Measurements from ENCODE around the gene PRR29.

The PRR29 gene

GRCh38 chr17:64042700-64043485 lies 44.7 kb downstream of the PRR29 start:
- no peak for DNase-seq
- Histone ChIP-seq H3K4me3 (ENCODE audit: low read depth, low read length) (no peak overlapping the region), H3K9me3 (ENCODE audit: severe bottlenecking) (no peaks in the 10 kb centered on the region), H3K27me3 (ENCODE audit: insufficient read depth, low read depth, severe bottlenecking) (no peaks in the 10 kb centered on the region), H3K27ac (no peak overlapping the region), H3K36me3 (peaks cover 59% of the 10 kb centered on the region)
- no peak for TF ChIP-seq CTCF (IDR thresholded peaks at IDR 0.05; ENCODE audit: low read depth, low read length)

DNA sequence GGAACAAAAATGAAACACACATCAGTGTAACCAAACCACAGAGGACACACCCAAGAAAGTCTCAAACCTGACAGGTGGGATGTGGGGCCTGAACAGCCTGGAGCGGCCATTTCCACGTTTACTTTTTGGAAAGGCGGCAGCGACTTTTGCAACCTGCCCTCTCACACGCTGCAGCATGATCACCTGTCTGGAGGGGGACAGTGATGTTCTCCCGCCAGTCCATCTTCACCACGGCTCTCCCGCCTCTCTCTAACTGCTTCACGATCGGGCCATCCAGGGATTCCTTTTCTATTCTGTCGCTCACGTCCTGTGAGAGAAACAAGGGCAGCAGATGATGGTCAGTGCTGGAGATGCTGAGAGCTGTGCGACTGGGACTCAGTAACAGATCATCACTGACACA lies 47.0 kb downstream of the PRR29 start:
- Histone ChIP-seq H3K27me3 (ENCODE audit: insufficient read depth, low read depth, severe bottlenecking) (no peaks in the 10 kb centered on the region), H3K9me3 (ENCODE audit: severe bottlenecking) (no peaks in the 10 kb centered on the region), H3K4me3 (ENCODE audit: low read depth, low read length) (no peak overlapping the region), H3K27ac (no peak overlapping the region), H3K36me3 (peaks cover 77% of the 10 kb centered on the region)
- TF ChIP-seq CTCF (IDR thresholded peaks at IDR 0.05; ENCODE audit: low read depth, low read length), result no peak
- no peak for DNase-seq

DNA sequence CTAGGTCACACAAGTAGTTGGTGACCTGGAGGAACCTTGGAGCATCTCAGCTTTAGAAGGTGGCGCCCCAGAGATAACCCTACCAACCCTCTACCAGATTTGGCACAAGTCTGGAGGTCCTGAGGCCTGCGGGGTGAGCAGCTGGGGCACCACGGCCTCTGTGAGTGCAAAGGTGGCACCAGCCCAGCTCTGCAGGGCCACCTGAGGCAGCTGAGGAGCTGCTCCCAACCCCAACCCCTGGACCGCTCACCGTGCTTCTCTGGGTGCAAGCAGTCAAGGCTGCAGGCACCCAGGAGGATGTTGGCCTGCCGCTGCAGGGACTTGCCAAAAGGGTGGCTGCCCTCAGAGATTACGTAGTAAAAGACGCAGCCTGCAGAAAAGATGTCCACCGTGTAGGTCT lies 50.7 kb downstream of the PRR29 start:
- no peak for TF ChIP-seq CTCF (IDR thresholded peaks at IDR 0.05; ENCODE audit: low read depth, low read length)

DNA sequence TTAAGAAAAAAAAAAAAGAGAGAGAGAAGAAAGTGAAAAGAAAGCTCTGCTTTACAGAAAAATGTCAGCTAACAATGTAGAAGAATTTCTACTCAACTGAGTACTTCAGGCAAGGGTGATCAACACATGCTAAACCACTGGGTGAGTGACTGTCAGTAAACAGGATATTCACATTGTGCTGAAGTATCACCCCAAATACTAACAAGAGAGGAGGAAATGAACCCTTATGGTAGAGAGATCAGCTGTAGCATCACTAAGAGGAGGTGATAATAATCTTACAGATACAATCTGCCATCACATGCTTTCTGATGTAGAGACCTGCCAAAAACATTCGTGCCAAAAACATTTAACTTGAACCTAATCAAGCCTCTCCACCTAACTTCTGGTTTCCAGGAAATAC lies 53.0 kb downstream of the PRR29 start:
- Histone ChIP-seq H3K27me3 (ENCODE audit: insufficient read depth, low read depth, severe bottlenecking) (no peaks in the 10 kb centered on the region), H3K9me3 (ENCODE audit: severe bottlenecking) (no peaks in the 10 kb centered on the region), H3K4me3 (ENCODE audit: low read depth, low read length) (no peak overlapping the region), H3K36me3 (peaks cover 79% of the 10 kb centered on the region), H3K27ac (no peak overlapping the region)
- no peak for TF ChIP-seq CTCF (IDR thresholded peaks at IDR 0.05; ENCODE audit: low read depth, low read length)
- DNase-seq, result no peak

More for the DNA sequence above, 50.7 kb downstream of the PRR29 start:
- no peak for DNase-seq
- no peak overlapping the region for H3K4me3 ChIP-seq (ENCODE audit: low read depth, low read length)
- H3K27me3 ChIP-seq (ENCODE audit: insufficient read depth, low read depth, severe bottlenecking), result no peaks in the 10 kb centered on the region
- no peak overlapping the region for H3K27ac ChIP-seq
- H3K36me3 ChIP-seq, result peaks cover 79% of the 10 kb centered on the region
- no peaks in the 10 kb centered on the region for H3K9me3 ChIP-seq (ENCODE audit: severe bottlenecking)

- no peak for TF ChIP-seq CTCF (IDR thresholded peaks at IDR 0.05; ENCODE audit: low read depth, low read length)
- no peaks in the 10 kb centered on the region for H3K27me3 ChIP-seq (ENCODE audit: insufficient read depth, low read depth, severe bottlenecking)
- H3K4me3 ChIP-seq (ENCODE audit: low read depth, low read length), result no peak overlapping the region
- peaks cover 77% of the 10 kb centered on the region for H3K36me3 ChIP-seq
- DNase-seq, result no peak
- no peak overlapping the region for H3K27ac ChIP-seq
- no peaks in the 10 kb centered on the region for H3K9me3 ChIP-seq (ENCODE audit: severe bottlenecking)
Measured at GRCh38 chr17:64053101-64053500, 55.0 kb downstream of the PRR29 start.

Measured in WERI-Rb-1 (cell line).